Measurements from ENCODE around the gene PHETA2.

PHETA2 gene, protein sequence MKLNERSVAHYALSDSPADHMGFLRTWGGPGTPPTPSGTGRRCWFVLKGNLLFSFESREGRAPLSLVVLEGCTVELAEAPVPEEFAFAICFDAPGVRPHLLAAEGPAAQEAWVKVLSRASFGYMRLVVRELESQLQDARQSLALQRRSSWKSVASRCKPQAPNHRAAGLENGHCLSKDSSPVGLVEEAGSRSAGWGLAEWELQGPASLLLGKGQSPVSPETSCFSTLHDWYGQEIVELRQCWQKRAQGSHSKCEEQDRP

DNA sequence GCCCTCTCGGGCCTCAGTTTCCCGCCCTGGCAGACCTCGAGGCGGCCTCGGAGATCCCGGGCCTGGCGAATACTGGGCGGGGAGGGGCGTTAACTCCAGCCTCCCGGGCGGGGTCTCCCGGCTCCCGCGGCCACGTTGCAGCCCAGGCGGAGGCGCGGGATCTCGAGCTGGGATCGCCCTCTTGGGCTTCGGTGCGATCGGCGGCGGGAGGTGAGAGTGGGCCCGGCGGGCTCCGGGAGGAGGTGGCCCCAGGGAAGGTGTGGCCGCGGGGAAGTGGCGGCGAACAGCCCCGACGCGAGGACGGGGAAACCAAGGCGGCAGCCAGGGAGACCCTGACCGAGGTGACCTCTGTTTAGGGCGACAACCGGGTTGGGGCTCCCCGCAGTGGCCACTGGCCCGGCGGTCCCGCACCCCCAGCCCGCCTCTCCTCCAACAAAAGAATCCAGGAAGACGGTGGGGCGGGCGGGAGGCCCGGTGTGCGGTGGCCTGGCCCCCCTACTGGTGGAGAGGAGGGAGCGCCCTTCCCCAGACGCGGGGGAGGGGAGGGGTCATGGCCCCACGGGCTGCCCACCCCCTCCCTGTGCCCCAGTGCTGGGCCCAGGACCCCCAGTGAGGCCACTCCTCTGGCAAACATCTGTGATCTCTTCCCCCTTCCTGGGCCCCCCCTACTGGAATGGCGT is at the start of gene PHETA2:
Gene PHETA2 (plus strand): TSS at position 117 of the 680 bp plus-strand sequence. CDS start 3,046 bp downstream, outside the sequence.
- no peak for DNase-seq

DNA sequence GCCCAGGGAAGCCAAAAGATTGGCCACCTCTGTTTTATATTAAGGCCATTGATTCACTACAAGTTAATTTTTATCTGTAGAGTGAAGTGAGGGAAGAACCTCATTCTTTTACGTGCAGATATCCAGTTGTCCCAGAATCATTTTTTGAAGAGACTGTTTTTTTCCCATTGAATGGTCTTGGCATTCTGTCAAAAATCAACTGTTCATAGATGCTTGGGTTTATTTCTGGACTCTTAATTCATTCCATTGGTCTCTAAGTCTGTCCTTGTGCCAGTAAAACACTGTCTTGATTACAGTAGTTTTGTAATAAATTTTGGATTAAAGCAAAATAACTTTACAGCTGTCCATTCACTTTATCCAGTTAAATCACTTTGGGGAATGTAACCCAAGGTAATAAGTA is 48.6 kb upstream of the PHETA2 start:
- DNase-seq, result no peak

GRCh38 chr22:42026705-42027104 is 47.3 kb upstream of the PHETA2 start:
- DNase-seq, result no peak

DNA sequence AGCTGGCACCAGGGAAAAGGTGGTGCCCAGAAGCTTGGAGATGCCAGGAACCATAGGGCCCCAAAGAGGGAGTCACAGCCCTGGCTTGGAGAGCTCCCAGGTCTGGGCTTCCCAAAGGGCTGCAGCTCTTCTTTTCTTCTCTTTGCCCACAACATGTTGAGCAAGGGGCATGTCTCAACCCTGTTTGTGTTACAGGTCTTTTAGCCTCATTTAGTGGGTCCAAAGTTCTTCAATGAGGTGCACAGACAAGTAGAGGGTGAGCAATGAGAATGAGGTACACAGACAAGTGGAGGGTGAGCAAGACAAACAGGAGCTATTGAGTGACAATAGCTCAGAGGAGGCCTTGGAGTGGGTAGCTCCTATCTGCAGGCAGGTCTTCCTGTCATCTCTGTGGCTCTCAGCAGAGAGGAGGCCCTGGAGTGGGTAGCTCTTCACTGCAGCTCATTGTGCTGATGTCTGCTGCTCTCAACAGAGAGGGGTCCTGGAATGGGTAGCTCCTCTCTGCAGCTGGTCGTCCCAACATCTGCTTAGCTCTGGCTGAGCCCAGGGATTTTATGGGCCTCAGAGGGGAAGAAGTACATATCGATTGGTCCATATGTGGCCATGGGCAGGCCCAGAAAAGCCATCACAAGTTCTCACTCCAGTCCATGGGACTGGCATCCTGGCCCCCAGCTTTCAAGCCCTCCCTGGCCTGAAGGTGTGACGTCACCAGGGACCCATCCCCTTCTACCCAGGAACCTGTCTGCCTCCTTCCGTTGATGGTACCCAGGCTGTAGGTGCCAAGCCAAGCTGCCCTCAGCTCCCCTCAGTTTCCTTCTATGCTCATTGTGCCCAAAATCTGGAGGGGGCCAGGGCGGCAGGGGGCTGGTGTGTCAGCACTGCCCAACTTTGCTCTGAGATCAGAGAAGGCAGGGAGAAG is 40.5 kb upstream of the PHETA2 start:
- DNase-seq, result no peak

DNA sequence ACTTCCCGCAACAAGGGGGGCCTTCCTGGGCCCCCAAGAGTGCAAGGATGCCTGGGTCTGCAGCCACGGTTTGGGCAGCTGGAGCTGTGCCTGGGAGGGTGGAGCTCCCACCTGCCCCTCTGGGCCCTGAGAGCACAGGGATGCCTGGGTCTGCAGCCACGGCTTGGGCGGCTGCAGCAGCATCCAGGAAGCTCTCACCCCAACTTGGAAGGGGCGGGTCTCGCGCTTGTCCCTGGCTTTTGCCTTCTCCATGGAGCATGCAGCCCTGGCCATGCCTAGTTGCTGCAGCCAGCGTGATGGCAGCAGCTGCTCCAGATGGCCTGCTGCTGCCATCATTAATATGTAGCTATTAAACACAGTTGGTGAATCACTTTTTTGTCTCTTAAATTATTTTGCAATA is 38.8 kb upstream of the PHETA2 start:
- peak; percentile 10 for DNase-seq

- no peak for DNase-seq
These were observed 34.8 kb upstream of the PHETA2 start for GRCh38 chr22:42039271-42039670.

DNA sequence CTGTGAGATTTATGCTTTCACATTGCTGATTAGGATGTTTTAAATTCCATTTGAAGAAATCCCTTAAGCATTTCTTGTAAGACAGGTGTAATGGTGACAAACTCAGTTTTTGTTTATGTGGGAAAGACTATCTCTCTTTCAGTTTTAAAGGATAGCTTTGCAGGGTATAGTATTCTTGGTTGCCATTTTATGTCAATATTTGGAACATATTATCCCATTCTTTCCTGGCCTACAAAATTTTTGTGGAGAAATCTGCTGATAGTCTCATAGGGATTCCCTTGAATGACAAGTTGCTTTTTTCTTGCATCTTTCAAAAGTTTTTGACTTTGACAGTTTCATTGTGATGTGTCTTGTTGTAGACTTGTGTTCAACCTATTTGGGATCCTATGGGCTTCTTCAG is 32.3 kb upstream of the PHETA2 start:
- DNase-seq, result no peak

- no peak for DNase-seq
These were observed 23.3 kb upstream of the PHETA2 start for GRCh38 chr22:42050641-42051180.

- no peak for DNase-seq
These were observed 21.3 kb upstream of the PHETA2 start for GRCh38 chr22:42052765-42053164.

DNA sequence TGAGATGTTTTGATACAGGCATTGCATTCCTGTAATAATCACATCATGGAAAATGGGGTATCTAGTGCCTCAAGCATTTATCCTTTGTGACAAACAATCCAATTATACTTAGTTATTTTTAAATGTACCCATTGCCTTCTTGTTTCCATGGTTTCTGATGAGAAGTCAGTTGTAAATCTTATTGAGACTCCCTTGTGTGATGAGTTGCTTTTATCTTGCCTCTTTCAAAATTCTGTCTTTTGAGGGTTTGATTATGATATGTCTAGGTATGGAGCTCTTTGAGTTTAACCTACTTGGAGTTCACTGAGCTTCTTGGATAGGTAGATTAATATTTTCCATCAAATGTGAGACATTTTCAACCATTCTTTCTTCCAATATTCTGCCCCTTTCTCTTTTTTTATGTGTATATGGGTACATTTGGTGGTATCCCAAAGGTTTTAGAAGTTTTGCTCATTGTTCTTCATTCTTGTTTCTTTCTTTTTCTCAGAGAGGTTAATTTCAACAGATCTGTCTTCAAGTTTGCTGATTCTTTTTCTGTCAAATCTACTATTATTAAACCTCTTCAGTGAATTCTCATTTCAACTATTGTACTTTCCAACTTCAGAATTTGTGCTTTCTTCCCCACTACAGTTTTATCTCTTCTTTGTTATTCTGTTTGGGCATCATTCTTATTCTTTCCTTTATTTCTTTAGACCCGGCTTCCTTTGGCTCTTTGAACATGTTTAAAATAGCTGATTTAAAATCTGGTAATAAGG is 17.1 kb upstream of the PHETA2 start:
- DNase-seq, result no peak

DNA sequence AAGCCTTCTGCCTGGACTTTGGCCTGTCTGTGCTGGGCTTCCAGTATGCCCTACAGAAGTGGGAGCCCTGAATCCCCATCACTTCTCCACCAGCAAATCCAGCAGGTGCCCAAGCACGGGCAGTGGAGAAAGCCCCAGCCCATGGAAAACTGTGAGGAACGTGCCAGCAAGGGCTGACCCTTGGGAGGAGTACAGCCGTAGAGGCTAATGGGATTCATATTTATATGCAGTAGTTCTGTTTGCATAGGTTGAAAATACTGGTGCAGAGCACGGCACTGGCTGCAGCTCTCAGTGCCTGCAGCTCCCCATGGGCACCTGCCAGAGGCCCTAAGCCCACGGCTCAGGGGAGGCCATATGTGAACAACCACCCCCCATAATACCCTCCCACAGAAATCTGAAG is 13.6 kb upstream of the PHETA2 start:
- DNase-seq, result no peak

DNA sequence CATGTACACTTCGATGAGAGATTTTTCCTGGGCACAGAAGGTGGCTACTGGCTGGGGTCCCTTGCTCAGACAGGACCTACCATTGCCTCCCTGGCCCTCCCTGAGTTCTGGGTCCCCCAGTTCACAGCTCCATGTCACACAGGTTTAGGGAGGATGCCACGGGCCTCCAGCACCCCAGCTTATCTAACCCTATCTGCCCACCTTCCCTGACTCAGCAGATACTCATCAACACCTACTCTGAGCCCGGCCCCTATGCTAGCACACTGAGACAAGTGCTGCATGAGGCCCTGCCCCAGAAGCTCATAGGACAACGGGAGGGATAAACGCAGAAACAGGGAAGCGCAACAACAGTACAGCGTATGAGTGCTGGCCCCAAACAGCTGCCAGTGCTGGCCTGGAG is 13.0 kb upstream of the PHETA2 start:
- DNase-seq, result no peak

- DNase-seq, result no peak
These were observed 11.4 kb upstream of the PHETA2 start for GRCh38 chr22:42062506-42063170.

- DNase-seq, result no peak
These were observed 9.4 kb upstream of the PHETA2 start for GRCh38 chr22:42064629-42065028.

GRCh38 chr22:42065438-42066125 is 8.5 kb upstream of the PHETA2 start:
- no peak for DNase-seq

DNA sequence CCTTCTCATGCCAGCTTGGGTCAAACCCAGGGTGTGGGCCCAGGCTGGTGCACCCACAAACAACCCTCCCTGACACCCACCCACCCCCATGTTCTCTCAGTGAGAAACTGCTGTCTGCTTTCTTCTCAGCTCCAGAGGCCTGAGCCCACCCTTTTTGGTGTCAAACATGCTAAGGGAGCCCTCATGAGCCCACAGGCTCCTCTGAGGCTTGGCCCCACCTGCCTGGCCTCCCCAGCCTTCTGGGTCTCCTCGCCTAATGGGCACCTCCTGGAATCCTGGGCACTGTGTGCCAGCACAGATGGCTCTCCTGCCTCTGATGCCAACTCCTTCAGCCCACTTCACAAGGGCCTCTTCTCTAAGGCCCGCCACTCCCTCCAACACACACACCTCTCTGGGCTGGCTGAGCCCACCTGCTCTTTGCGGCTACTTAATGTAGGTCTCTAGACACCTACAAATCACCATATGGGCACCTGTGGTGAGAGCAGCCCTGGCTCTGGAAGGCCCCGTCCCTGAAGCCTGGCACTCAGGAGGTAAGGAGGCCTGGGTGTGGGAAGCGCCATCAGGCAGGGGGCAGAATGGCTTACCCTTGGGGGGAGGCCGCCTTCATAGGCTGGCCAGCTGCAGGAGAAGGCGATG is 7.8 kb upstream of the PHETA2 start:
- DNase-seq, result no peak

DNA sequence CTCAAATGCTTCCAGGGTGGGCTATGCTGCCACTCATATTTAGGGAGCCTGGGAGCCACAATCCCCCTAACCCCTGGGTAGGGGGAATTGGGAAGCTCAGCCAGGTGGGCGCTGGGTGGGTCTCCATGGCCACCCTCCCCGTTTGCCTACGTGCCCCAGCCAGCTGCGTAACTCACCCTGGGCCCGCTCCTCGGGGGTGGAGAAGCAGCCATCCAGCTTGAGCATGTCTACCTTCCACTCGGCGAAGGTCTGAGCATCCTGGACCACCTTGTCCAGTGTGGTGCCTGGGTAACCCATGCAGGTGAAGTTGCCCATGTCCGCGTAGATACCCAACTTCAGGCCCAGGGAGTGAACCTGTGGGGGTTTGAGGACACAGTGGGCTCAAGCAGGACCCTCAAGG is 7.1 kb upstream of the PHETA2 start:
- DNase-seq, result no peak

GRCh38 chr22:42067671-42068251 is 6.3 kb upstream of the PHETA2 start:
- no peak for DNase-seq

GRCh38 chr22:42068291-42068690 is 5.8 kb upstream of the PHETA2 start:
- DNase-seq, result no peak

GRCh38 chr22:42069801-42070516 is 4.1 kb upstream of the PHETA2 start:
- no peak for DNase-seq
